HL-60 (cell line): Measurements from ENCODE around the gene LAMTOR2.

ENCODE experiments used
- CTCF ChIP-seq: IDR thresholded peaks from one replicate; pipeline ENCODE4 v1.5.1; 2011; ENCODE audit warnings: low read length, control low read depth, inconsistent platforms; ENCODE audit not compliant: insufficient read depth
- POLR2AphosphoS5 ChIP-seq: IDR thresholded peaks from 2 replicates; pipeline ENCODE4 v1.6.1; 2012; ENCODE audit warnings: low read depth

GRCh38 chr1:156078728-156079127 lies 24.1 kb downstream of the LAMTOR2 start:
- TF ChIP-seq CTCF (no peak), POLR2AphosphoS5 (no peak)
